ENCODE data around the gene ZNF217. TPM values are rescaled to one million over a fixed set of nuclear protein-coding genes. Genes with fewer than 3 reads are reported as not detected.
"Not testable (repeated sequence)": the region's sequence is repeated elsewhere in the genome, so short reads cannot be mapped to it uniquely, and the experiment has no call there.

The ZNF217 gene
- total RNA-seq, 1 donor from 2014 or later = 7.0 TPM

- peak; percentile 81 for ATAC-seq (ENCODE audit: poor library complexity)
- DNase-seq = no peak
- intact Hi-C loops (cut with DNase I) = loop anchor here (5.0 to 10.0 kb wide), 3 partner anchors 294 to 486 kb away; no protein-coding TSS in a partner anchor
Observed at GRCh38 chr20:53578492-53579222, 15.0 kb downstream of the ZNF217 start.

GRCh38 chr20:53576586-53577318 is 16.9 kb downstream of the ZNF217 start:
- intact Hi-C loops (cut with DNase I) = loop anchor here (5.0 to 10.0 kb wide), 3 partner anchors 296 to 488 kb away; no protein-coding TSS in a partner anchor

GRCh38 chr20:53576195-53576580 is 17.5 kb downstream of the ZNF217 start:
- ATAC-seq (ENCODE audit: poor library complexity) = no peak
- intact Hi-C loops (cut with DNase I) = loop anchor here (5.0 to 10.0 kb wide), 3 partner anchors 296 to 489 kb away; no protein-coding TSS in a partner anchor
- DNase-seq = no peak

More at GRCh38 chr20:53576586-53577318, 16.9 kb downstream of the ZNF217 start:
- DNase-seq (no peak), ATAC-seq (ENCODE audit: poor library complexity) (no peak)

DNA sequence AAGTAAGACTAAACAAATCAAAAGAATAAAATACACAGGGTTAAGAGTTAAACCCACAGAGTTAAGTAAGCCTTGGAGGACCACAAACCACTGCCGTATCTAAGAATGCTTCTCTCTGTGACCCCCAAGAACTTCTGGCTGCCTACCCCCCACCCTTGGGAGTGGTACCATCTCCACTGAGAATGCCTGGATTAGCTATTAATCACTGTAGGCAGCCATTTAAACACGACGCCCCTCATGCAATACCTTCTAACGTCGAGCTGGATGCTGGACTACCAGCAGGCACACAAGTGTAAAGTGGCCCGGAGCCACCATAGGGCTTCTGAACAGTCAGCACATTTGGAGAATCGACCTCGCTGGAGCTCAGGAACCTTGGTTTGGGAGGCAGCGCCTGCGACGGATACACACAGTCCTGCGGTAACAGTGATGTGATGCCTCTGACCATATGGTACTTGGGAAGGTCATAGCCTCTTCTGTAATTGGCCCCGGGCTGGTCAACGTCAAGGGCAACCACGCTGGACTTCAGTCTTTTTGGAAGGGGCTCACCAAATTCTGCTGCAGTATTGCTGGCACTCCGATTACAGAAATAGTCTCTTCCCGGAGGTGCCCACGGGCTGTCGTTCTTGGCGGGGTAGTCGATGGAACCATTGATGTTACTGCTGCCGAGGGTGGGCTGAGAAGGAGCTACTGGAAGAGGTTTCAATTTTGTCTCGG is 18.0 kb downstream of the ZNF217 start:
- DNase-seq = no peak
- intact Hi-C loops (cut with DNase I) = loop anchor here (5.0 to 10.0 kb wide), 3 partner anchors 297 to 489 kb away; no protein-coding TSS in a partner anchor
- ATAC-seq (ENCODE audit: poor library complexity) = no peak

DNA sequence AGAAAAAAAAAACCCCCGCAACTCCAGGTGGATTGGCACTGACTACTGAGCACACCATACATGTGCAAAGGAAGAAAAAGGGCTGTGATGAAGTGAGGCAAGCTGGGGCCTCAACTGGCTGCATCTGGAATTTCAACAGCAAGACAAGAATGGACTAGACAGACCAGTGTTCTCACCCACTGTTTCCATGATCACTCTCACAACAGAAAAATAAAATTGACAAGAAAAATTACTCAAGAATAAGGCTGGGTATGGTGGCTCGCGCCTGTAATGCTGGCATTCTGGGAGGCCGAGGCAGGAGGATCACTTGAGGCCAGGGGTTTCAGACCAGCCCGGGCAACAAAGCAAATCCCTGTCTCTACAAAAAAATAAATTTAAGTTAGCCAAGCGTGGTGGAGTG is 18.8 kb downstream of the ZNF217 start:
- DNase-seq (no peak), ATAC-seq (ENCODE audit: poor library complexity) (no peak)
- intact Hi-C loops (cut with DNase I) = loop anchor here (5.0 to 10.0 kb wide), 3 partner anchors 297 to 490 kb away; no protein-coding TSS in a partner anchor

GRCh38 chr20:53574259-53574789 is 19.3 kb downstream of the ZNF217 start:
- no peak for DNase-seq
- intact Hi-C loops (cut with DNase I) = loop anchor here (10.0 kb wide), 1 partner anchor 490 kb away; no protein-coding TSS in a partner anchor

GRCh38 chr20:53571555-53572286 is 21.9 kb downstream of the ZNF217 start:
- no peak for DNase-seq
- intact Hi-C loops (cut with DNase I) = loop anchor here (10.0 kb wide), 1 partner anchor 493 kb away; no protein-coding TSS in a partner anchor
- no peak for ATAC-seq (ENCODE audit: poor library complexity)

More at GRCh38 chr20:53574259-53574789, 19.3 kb downstream of the ZNF217 start:
- ATAC-seq (ENCODE audit: poor library complexity) = no peak

GRCh38 chr20:53570446-53571276 is 23.0 kb downstream of the ZNF217 start:
- intact Hi-C loops (cut with DNase I) = loop anchor here (10.0 kb wide), 1 partner anchor 494 kb away; no protein-coding TSS in a partner anchor
- ATAC-seq (ENCODE audit: poor library complexity) (peak; percentile 14), DNase-seq (no peak)

DNA sequence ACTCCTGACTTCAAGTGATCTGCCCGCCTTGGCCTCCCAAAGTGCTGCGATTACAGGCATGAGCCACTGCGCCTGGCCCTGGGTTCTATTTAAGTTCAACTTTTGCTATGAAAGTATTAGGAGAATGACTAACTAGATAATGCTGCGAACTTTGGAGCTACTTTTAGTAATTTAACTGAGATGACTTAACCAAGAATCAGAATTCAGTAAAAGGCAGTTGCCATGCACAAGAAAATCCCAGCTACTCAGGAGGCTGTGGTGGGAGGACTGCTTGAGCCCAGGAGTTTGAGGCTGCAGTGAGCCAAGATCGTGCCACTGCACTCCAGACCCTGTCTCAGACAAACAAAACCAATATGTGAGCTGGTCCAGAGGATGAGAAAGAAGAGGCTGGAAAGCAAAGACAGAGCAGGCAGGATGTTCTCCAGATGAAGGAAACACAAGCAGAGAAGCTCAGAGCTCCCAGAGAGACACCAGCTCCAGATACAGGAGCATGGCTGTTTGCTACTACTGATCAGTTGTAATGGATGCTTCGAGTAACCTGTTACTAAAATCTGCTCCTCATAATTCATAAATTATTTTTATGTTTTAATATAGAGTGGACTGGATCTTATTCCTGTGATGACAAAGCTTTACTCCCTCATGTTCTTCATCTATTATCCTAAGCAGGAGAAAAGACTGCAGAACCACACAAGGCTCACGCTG is 23.9 kb downstream of the ZNF217 start:
- DNase-seq (no peak), ATAC-seq (ENCODE audit: poor library complexity) (no peak)
- intact Hi-C loops (cut with DNase I) = loop anchor here (10.0 kb wide), 1 partner anchor 495 kb away; no protein-coding TSS in a partner anchor

DNA sequence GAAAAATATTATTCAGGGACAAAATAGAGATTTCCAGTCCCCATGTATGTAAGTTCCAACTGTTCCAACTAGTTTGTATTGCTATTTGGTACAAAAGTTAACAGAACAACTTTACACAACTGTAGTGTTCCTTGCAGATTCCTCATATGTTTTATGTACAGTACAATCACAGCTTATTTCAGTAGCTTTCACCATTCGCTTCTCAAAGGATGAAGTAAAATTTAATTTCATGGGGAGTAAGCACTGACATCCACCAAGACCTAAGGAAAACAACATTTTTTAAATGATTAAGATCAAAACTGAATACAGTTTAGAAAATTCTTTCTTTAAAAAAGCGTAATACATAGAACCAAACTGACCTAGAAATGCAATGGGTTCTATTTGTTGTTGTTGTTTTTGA is 24.6 kb downstream of the ZNF217 start:
- intact Hi-C loops (cut with DNase I) = no loop called here
- ATAC-seq (ENCODE audit: poor library complexity) (no peak), DNase-seq (no peak)

GRCh38 chr20:53568351-53568750 is 25.3 kb downstream of the ZNF217 start:
- ATAC-seq (ENCODE audit: poor library complexity) (no peak), DNase-seq (no peak)
- intact Hi-C loops (cut with DNase I) = no loop called here

- intact Hi-C loops (cut with DNase I) = no loop called here
- no peak for DNase-seq
- ATAC-seq (ENCODE audit: poor library complexity) = no peak
Observed at GRCh38 chr20:53567379-53567917, 26.2 kb downstream of the ZNF217 start.

GRCh38 chr20:53566623-53567022 is 27.0 kb downstream of the ZNF217 start:
- DNase-seq; ATAC-seq (ENCODE audit: poor library complexity); intact Hi-C loops (cut with DNase I): not testable (repeated sequence)

DNA sequence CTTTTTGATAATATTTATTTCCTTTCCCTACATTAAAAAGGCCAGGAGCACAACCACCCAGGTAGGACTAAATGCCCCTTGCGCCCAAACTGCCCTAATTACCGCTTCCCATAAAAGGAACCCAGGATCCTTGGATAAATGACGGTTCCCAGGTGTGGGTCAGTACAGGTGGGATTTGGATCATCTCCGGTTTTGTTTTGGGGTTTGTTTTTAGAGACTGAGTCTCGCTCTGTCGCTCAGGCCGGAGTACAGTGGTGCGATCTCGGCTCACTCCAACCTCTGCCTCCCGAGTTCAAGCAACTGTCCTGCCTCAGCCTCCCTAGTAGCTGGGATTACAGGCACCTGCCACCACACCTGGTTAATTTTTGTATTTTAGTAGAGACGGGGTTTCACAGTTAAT is 28.4 kb downstream of the ZNF217 start:
- intact Hi-C loops (cut with DNase I) = no loop called here
- no peak for DNase-seq
- ATAC-seq (ENCODE audit: poor library complexity) = no peak

DNA sequence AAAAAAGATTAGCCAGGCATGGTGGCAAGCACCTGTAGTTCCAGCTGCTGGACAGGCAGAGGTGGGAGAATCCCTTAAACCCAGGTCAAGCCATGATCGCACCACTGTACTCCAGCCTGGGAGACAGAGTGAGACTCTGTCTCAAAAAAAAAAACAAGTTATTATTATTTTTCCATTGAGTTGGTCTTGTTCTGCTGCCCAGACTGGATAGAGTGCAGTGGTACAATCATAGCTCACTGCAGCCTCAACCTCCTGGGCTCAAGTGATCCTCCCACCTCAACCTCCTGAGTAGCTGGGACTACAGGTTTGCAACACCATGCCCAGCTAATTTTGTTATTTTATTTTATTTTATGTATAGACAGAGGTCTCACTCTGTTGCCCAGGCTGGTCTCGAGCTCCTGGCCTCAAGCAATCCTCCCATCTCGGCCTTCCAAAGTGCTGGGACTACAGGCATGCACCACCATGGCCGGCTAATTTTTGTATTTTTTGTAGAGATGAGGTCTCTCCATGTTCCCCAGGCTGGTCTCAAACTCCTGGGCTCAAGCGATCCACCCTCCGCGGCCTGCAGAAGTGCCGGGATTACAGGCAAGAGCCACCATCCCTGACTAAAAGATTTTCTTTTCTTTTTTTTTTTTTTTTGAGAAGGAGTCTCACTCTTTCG is 31.4 kb downstream of the ZNF217 start:
- ATAC-seq (ENCODE audit: poor library complexity); DNase-seq; intact Hi-C loops (cut with DNase I): not testable (repeated sequence)

DNA sequence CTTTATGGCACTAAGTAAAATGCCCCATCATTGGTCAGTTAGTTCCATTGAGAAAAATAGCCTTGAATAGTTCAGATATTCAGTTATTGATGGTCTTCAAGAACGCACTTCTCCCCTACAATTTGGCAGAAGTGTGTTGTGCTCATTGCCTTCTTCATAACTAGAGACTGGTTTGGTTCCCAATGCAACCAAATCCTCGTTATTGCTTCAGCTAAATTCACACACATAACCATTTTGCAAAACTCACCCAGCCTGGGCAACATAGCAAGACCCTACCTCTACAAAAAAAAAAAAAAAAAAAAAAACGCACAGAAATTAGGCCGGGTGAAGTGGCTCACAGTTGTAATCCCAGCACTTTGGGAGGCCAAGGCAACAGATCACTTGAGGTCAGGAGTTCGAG is 32.1 kb downstream of the ZNF217 start:
- DNase-seq (no peak), ATAC-seq (ENCODE audit: poor library complexity) (no peak)
- intact Hi-C loops (cut with DNase I) = no loop called here
